Measurements from ENCODE around the gene MEIOSIN. TPM values are rescaled to one million over a fixed set of nuclear protein-coding genes. Genes with fewer than 3 reads are reported as not detected.

MEIOSIN gene
- total RNA-seq, 1 donor from 2014 or later = not detected

DNA sequence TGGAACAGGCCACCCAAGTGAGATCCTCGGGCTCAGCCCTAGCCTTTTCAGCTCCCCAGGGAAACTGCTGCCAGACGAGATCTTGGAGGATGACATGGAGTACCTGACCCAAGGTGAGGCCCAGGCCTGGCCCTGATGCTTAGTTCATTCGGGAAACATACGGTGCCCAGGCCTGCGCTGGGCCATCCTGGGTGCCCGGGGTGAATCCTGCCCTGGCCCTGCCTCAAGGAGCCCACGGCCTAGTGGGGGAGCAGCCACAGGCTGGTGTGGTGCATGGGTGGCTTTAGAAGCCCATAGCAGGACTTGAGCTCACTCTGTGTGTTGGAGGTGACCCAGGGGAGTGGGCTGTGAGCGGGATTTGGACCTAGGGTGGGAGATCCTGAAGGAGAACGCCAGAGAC, 25.7 kb downstream of the MEIOSIN start:
- Mint-ChIP-seq H3K4me3 (ENCODE audit: low read depth) (no peak overlapping the region), H3K36me3 (ENCODE audit: insufficient read depth) (no peaks in the 10 kb centered on the region), H3K27ac (no peak overlapping the region), H3K4me1 (ENCODE audit: low read depth) (peaks cover 11% of the 10 kb centered on the region), H3K27me3 (peaks cover 8% of the 10 kb centered on the region), H3K9me3 (ENCODE audit: low read depth) (no peaks in the 10 kb centered on the region)
- TF ChIP-seq, protein P1, sequence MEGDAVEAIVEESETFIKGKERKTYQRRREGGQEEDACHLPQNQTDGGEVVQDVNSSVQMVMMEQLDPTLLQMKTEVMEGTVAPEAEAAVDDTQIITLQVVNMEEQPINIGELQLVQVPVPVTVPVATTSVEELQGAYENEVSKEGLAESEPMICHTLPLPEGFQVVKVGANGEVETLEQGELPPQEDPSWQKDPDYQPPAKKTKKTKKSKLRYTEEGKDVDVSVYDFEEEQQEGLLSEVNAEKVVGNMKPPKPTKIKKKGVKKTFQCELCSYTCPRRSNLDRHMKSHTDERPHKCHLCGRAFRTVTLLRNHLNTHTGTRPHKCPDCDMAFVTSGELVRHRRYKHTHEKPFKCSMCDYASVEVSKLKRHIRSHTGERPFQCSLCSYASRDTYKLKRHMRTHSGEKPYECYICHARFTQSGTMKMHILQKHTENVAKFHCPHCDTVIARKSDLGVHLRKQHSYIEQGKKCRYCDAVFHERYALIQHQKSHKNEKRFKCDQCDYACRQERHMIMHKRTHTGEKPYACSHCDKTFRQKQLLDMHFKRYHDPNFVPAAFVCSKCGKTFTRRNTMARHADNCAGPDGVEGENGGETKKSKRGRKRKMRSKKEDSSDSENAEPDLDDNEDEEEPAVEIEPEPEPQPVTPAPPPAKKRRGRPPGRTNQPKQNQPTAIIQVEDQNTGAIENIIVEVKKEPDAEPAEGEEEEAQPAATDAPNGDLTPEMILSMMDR (IDR thresholded peaks at IDR 0.05; ENCODE audit: unreplicated experiment) = no peak
- no peak for DNase-seq (ENCODE audit: low spot score, unreplicated experiment)

DNA sequence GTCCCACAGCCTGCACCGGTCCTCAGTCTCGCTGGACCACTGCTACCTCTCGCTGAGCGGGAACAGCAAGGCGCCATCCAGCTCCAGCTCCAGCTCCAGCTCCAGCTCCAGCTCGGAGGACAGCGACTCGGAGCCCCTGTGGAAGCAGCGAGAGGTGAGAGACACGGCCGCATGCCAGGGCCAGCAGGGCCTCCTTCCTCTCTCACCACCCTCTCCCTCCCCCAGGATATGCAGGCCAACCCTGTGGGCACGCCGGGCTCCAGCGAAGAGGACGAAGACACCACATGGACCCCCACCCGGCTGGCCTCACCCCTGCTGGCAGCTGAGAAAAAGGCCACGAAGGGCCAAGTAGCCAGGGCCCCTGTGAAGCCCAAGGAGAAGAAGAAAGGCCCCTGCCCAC, 28.5 kb downstream of the MEIOSIN start:
- no peak overlapping the region for H3K27ac Mint-ChIP-seq
- H3K36me3 Mint-ChIP-seq (ENCODE audit: insufficient read depth) = no peaks in the 10 kb centered on the region
- peaks cover 8% of the 10 kb centered on the region for H3K27me3 Mint-ChIP-seq
- H3K4me1 Mint-ChIP-seq (ENCODE audit: low read depth) = peaks cover 18% of the 10 kb centered on the region
- no peaks in the 10 kb centered on the region for H3K9me3 Mint-ChIP-seq (ENCODE audit: low read depth)
- no peak overlapping the region for H3K4me3 Mint-ChIP-seq (ENCODE audit: low read depth)
- no peak for DNase-seq (ENCODE audit: low spot score, unreplicated experiment)
- TF ChIP-seq, protein P1 (IDR thresholded peaks at IDR 0.05; ENCODE audit: unreplicated experiment) = no peak

DNA sequence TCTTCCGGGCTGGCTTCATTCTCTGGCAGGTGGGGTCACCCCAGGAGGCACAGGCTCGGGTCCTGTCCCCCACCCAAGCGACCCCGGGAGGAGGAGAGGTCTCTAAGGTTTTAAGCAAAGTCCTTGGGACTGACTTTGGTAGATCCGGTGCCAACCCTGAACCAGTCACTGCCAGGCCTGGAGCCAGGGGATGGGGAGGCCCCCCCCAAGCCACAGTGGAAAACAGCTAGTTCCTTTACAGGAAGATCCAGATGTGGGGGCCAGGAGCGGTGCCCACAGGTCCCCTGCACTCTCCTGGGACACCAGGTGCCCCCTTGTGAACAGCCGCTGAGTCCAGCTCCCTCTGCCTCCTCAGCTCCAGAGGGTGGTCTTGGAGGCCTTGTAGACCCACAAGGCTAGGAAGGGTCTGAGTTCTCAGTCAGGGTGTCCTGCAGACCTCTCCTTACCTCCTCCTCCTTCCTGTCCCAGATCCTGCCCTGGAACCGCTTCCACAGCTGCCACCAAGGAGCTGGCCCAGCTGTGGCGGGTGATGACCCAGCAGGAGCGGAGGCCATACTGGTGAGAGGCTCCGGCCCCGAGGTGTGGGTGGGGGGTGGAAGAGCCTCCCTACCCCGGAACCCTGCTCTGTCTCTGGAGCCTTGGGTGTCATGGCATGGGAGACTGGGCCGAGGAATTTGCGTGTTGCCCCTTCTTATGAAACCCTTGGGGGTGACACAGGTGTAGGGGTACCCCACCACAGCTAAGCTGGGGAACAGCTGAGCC, 29.8 kb downstream of the MEIOSIN start:
- no peaks in the 10 kb centered on the region for H3K9me3 Mint-ChIP-seq (ENCODE audit: low read depth)
- peaks cover 8% of the 10 kb centered on the region for H3K27me3 Mint-ChIP-seq
- no peak overlapping the region for H3K27ac Mint-ChIP-seq
- TF ChIP-seq, protein P1 (IDR thresholded peaks at IDR 0.05; ENCODE audit: unreplicated experiment) = no peak
- H3K4me1 Mint-ChIP-seq (ENCODE audit: low read depth) = peaks cover 14% of the 10 kb centered on the region
- H3K4me3 Mint-ChIP-seq (ENCODE audit: low read depth) = no peak overlapping the region
- no peak for DNase-seq (ENCODE audit: low spot score, unreplicated experiment)
- H3K36me3 Mint-ChIP-seq (ENCODE audit: insufficient read depth) = no peaks in the 10 kb centered on the region

DNA sequence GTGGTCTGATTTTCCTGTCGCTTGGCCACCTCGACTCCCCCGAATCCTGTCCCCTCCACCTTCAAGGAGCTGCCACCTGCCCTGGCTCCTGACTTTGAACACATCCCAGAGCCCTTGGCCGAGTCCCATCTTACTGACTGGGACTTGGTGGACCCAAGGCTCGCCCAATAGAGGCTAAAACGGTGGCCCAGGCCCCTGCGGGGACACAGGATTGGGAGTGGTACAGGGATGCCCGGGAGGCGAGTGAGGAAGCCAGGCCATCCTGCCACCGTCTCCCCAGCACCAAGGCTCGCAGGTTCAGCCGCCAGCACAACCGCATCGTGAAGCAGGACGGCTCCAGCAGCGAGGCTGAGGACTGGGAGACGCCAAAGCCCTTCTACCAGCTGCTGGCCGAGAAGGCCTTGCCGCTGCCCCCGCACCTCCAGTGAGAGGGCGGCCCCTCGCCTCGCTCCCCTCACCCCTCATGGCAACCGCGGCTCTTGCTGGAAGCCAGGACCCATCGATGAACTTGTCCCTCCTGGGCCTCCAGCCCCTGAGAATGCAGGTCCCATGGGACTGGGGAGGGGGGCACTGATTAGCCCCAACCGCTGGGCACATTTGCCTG, 30.6 kb downstream of the MEIOSIN start:
- TF ChIP-seq, protein P1 (IDR thresholded peaks at IDR 0.05; ENCODE audit: unreplicated experiment) = no peak
- peaks cover 8% of the 10 kb centered on the region for H3K27me3 Mint-ChIP-seq
- peaks cover 12% of the 10 kb centered on the region for H3K4me1 Mint-ChIP-seq (ENCODE audit: low read depth)
- no peaks in the 10 kb centered on the region for H3K36me3 Mint-ChIP-seq (ENCODE audit: insufficient read depth)
- no peak for DNase-seq (ENCODE audit: low spot score, unreplicated experiment)
- H3K4me3 Mint-ChIP-seq (ENCODE audit: low read depth) = no peak overlapping the region
- H3K27ac Mint-ChIP-seq = peak overlapping the region; percentile 62
- H3K9me3 Mint-ChIP-seq (ENCODE audit: low read depth) = no peaks in the 10 kb centered on the region

DNA sequence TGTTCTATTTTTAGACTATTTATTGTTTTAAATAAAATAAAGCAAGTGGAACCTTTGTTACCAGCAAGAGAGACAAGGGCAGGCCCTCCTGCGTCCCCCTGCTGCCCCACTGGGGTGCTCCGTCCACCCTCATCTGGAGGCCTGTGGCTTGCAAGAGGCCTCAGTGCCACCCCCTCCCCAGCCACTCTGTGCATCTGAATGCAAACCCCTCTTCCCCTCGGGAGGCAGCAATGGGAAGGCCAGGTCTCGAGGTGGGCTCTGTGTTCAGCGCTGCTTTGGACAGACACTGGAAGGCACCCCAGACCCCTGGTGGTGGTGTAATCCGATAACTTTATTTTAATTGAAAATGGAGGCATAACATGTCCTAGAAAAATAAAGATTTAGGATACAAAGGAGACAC, 31.2 kb downstream of the MEIOSIN start:
- TF ChIP-seq, protein P1 (IDR thresholded peaks at IDR 0.05; ENCODE audit: unreplicated experiment) = peak; percentile 26
- DNase-seq (ENCODE audit: low spot score, unreplicated experiment) = no peak
- Mint-ChIP-seq H3K36me3 (ENCODE audit: insufficient read depth) (no peaks in the 10 kb centered on the region), H3K4me3 (ENCODE audit: low read depth) (peak overlapping the region; percentile 59), H3K27ac (peak overlapping the region; percentile 87), H3K4me1 (ENCODE audit: low read depth) (peaks cover 12% of the 10 kb centered on the region), H3K27me3 (peaks cover 6% of the 10 kb centered on the region), H3K9me3 (ENCODE audit: low read depth) (no peaks in the 10 kb centered on the region)
